Endothelial cell of umbilical vein (primary cell): ENCODE data around the gene EIF3D. TPM values are rescaled to one million over a fixed set of nuclear protein-coding genes. Genes with fewer than 3 reads are reported as not detected.

Source experiments
- BruUV-seq: library from RNA; stranded (reverse); fragments of 400-500 nt; replicated peaks from 2 replicates; lab custom pipeline; 2021; lab: Mats Ljungman, UMichigan
- CTCF ChIA-PET: fragments of 300-600, 350-600 bp; sonication (Branson Sonifier 250); formaldehyde crosslinking; loops from one replicate; lab custom pipeline; 2021; ENCODE audit warnings: antibody characterized with exemption, inconsistent platforms; lab: Charles Lee
- POLR2A ChIA-PET: fragments of 300-600, 350-600 bp; sonication (Branson Sonifier 250); formaldehyde crosslinking; loops from one replicate; lab custom pipeline; 2021; ENCODE audit warnings: antibody characterized with exemption, inconsistent platforms; lab: Charles Lee
- DNase-seq: peaks from one replicate; pipeline ENCODE4 v3.0.0-alpha.2; 2011; ENCODE audit warnings: low read depth, low spot score
- FAIRE-seq: peaks from 2 replicates; lab custom pipeline; 2011; peaks lifted over from hg19 to GRCh38; lab: Jason Lieb, UNC
- H2AFZ ChIP-seq: 2 replicates; pipeline ENCODE4 v1.6.0; 2012; ENCODE audit warnings: low read depth, low read length, control low read depth, inconsistent platforms
- H3K27ac ChIP-seq: 2 replicates; pipeline ENCODE4 v1.5.1; 2011; ENCODE audit warnings: low read depth, mild to moderate bottlenecking, control low read depth, low read length, moderate library complexity; ENCODE audit not compliant: insufficient read depth
- H3K27me3 ChIP-seq, 2 experiments: 2 replicates each; pipeline versions ENCODE4 v1.6.0 to v1.6.1; 2011; ENCODE audit warnings: low read length in 2 of 2, mixed read lengths in 1 of 2; ENCODE audit not compliant: control insufficient read depth in 2 of 2, insufficient read depth in 2 of 2
- H3K36me3 ChIP-seq, 2 experiments: 2 replicates in 1 of 2; 3 replicates in 1 of 2; pipeline ENCODE4 v1.5.1; 2011; ENCODE audit warnings: low read length in 2 of 2, mild to moderate bottlenecking in 1 of 2, moderate library complexity in 1 of 2; ENCODE audit not compliant: control insufficient read depth in 2 of 2, insufficient read depth in 2 of 2; ENCODE audit errors: extremely low read depth in 1 of 2
- H3K4me1 ChIP-seq: 3 replicates; pipeline ENCODE4 v1.5.1; 2011; ENCODE audit warnings: mild to moderate bottlenecking, low read length; ENCODE audit not compliant: control insufficient read depth, insufficient read depth; ENCODE audit errors: extremely low read depth
- H3K4me2 ChIP-seq: 2 replicates; pipeline ENCODE4 v1.6.1; 2011; ENCODE audit warnings: low read length, control low read depth, mixed read lengths; ENCODE audit not compliant: insufficient read depth
- H3K4me3 ChIP-seq, 3 experiments: fragments of 200-600 bp in 1 of 3; sonication (generic), shearing (Covaris generic) in 1 of 3; replicated peaks in 1 of 3; 2 replicates each; pipeline ENCODE4 v1.5.1; 2011 to 2016; ENCODE audit warnings: control low read depth in 3 of 3, low read length in 3 of 3, mild to moderate bottlenecking in 2 of 3, inconsistent platforms in 1 of 3, low read depth in 1 of 3, moderate library complexity in 1 of 3; ENCODE audit not compliant: insufficient read depth in 1 of 3
- H3K79me2 ChIP-seq: 2 replicates; pipeline ENCODE4 v1.6.0; 2012; ENCODE audit warnings: low read length, inconsistent platforms; ENCODE audit not compliant: control insufficient read depth, insufficient read depth
- H3K9ac ChIP-seq: replicated peaks from 2 replicates; pipeline ENCODE3; 2011; ENCODE audit warnings: low read length, control low read depth; ENCODE audit not compliant: insufficient read depth; ENCODE audit errors: extremely low read depth
- H3K9me1 ChIP-seq: replicated peaks from 3 replicates; pipeline ENCODE4 v1.6.0; 2011; ENCODE audit warnings: mild to moderate bottlenecking, low read length; ENCODE audit not compliant: control insufficient read depth, insufficient read depth; ENCODE audit errors: extremely low read depth
- H3K9me3 ChIP-seq: replicated peaks from 2 replicates; pipeline ENCODE4 v1.5.1; 2012; ENCODE audit warnings: low read length, inconsistent platforms; ENCODE audit not compliant: control insufficient read depth, insufficient read depth
- H4K20me1 ChIP-seq: replicated peaks from 2 replicates; pipeline ENCODE3; 2011; ENCODE audit warnings: mild to moderate bottlenecking, low read length; ENCODE audit not compliant: control insufficient read depth, insufficient read depth; ENCODE audit errors: extremely low read depth
- CTCF ChIP-seq, 2 donors: IDR thresholded peaks; 1 replicate in 1 of 2; 2 replicates in 1 of 2; pipeline ENCODE4 v1.5.1; 2011; ENCODE audit warnings: low read length in 2 of 2, mild to moderate bottlenecking in 2 of 2, moderate library complexity in 2 of 2, control low read depth in 1 of 2, inconsistent platforms in 1 of 2, low read depth in 1 of 2; ENCODE audit not compliant: insufficient read depth in 1 of 2; ENCODE audit errors: extremely low read depth in 1 of 2
- EZH2 ChIP-seq: IDR thresholded peaks from 2 replicates; pipeline ENCODE4 v1.6.1; 2012; ENCODE audit warnings: borderline replicate concordance, low read depth, mild to moderate bottlenecking, moderate library complexity, low read length, inconsistent platforms; ENCODE audit not compliant: severe bottlenecking
- FOS ChIP-seq: IDR thresholded peaks from 2 replicates; pipeline ENCODE4 v1.6.1; 2011; ENCODE audit warnings: mild to moderate bottlenecking, low read length, moderate library complexity, borderline replicate concordance; ENCODE audit not compliant: insufficient read depth
- GATA2 ChIP-seq: IDR thresholded peaks from 2 replicates; pipeline ENCODE4 v1.7.0; 2011; ENCODE audit warnings: low read depth, mild to moderate bottlenecking, moderate library complexity, mixed read lengths, low read length; ENCODE audit not compliant: insufficient read length, insufficient read depth
- JUN ChIP-seq: IDR thresholded peaks from 2 replicates; pipeline ENCODE4 v1.6.1; 2011; ENCODE audit warnings: borderline replicate concordance, low read depth; ENCODE audit not compliant: insufficient read length, insufficient read depth
- MYC ChIP-seq: IDR thresholded peaks from one replicate; pipeline ENCODE4 v1.6.1; 2011; ENCODE audit warnings: mild to moderate bottlenecking, low read depth, low read length
- POLR2A ChIP-seq: IDR thresholded peaks from 2 replicates; pipeline ENCODE4 v1.6.1; 2012; ENCODE audit warnings: low read depth, mild to moderate bottlenecking, control low read depth, low read length
- POLR2AphosphoS5 ChIP-seq: IDR thresholded peaks from 2 replicates; pipeline ENCODE4 v1.6.1; 2012; ENCODE audit warnings: low read depth, mild to moderate bottlenecking, control low read depth, low read length, moderate library complexity; ENCODE audit not compliant: insufficient read depth
- dilution Hi-C: fragments of 300-500 bp; cut with MboI; formaldehyde crosslinking; loops from one replicate; pipeline ENCODE4 v1.15.0; 2019; ENCODE audit warnings: low sequenced_read_pairs; ENCODE audit not compliant: extremely low pct_ligation_motif_present
- intact Hi-C: fragments of 100-400 bp; cut with micrococcal nuclease; formaldehyde crosslinking; loops from one replicate; pipeline ENCODE4 v1.10.0; 2022
- polyA plus RNA-seq, 4 experiments: library from polyadenylated mRNA; depleted of rRNA in 3 of 4; stranded (reverse) in 3 of 4; unstranded in 1 of 4; fragments of >200 nt; gene quantifications; 2 replicates each; pipeline versions ENCODE4 v1.2.1 to v1.2.3, GENCODE V29; 2011 to 2012; ENCODE audit warnings: missing spikeins in 1 of 4
- total RNA-seq: library from RNA; stranded (reverse); gene quantifications from 2 replicates; pipeline ENCODE4 v1.2.3, GENCODE V29; 2021
- TF ChIP-seq, protein P1 (sequence below): IDR thresholded peaks from 2 replicates; pipeline ENCODE4 v1.6.1; 2011; ENCODE audit not compliant: insufficient read depth, insufficient read length

The EIF3D gene
- total and polyA plus RNA-seq, 2 donors (not counting 3 experiments of a cell fraction or from before 2014, with no cell fraction given): 201 to 413 TPM

GRCh38 chr22:36514766-36515165, 14.2 kb downstream of the EIF3D start:
- CTCF ChIA-PET: no interaction called here
- POLR2A ChIA-PET: no interaction called here
- Histone ChIP-seq H3K27ac (no peak overlapping the region), H3K79me2 (no peaks in the 10 kb centered on the region), H3K4me3 (no peak overlapping the region), H3K9ac (no peak overlapping the region), H2AFZ (no peak overlapping the region), H3K9me3 (no peaks in the 10 kb centered on the region), H3K4me1 (no peaks in the 10 kb centered on the region), H3K27me3 (no peaks in the 10 kb centered on the region), H3K36me3 (peaks cover 47 to 71% of the 10 kb centered on the region in 2 experiments), H3K4me2 (no peak overlapping the region), H4K20me1 (no peaks in the 10 kb centered on the region), H3K9me1 (no peaks in the 10 kb centered on the region)
- no TSS peak for BruUV-seq
- TF ChIP-seq, protein P1, sequence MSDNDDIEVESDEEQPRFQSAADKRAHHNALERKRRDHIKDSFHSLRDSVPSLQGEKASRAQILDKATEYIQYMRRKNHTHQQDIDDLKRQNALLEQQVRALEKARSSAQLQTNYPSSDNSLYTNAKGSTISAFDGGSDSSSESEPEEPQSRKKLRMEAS: no peak
- TF ChIP-seq CTCF (IDR thresholded peaks at IDR 0.05; ENCODE audit: extremely low read depth in 1 of 2, insufficient read depth in 1 of 2, low read depth in 1 of 2, low read length in 2 of 2): no peak
- TF ChIP-seq FOS: no peak
- no peak for TF ChIP-seq EZH2
- no peak for TF ChIP-seq MYC
- TF ChIP-seq POLR2A: no peak
- TF ChIP-seq POLR2AphosphoS5: no peak
- TF ChIP-seq JUN: no peak
- no peak for TF ChIP-seq GATA2
- dilution Hi-C loops (no loop called here), intact Hi-C loops (no loop called here)
- no peak for FAIRE-seq
- no peak for DNase-seq
